Kasumi-1 (cell line): ENCODE measurements around the gene PACRG.
A peak's percentile ranks its signal among the peaks of the same experiment; 100 is the strongest.

Experiments used
- DNase-seq, 2 experiments: peaks; one replicate each; lab custom pipeline; 2025; lab: John Stamatoyannopoulos, UW

Gene PACRG

DNA sequence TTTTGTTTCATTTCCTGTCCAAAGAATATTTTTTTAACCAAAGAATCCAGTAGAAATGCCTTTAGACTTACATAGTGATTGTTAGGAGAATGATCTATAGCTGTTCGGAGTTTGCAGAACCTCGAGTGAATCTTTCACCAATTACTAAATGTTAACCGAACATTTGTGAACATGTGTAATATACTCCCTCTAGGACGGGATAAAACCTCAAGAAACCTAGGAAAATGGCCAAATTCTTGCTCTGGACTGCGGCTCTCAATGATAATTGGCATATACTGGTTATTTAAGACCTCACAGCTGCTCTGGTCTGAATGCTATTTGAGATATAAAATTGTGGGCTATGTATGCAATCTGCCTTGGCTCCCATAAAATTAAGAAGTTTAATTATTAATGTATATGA lies 137.1 kb downstream of the PACRG start:
- DNase-seq, result no peak

DNA sequence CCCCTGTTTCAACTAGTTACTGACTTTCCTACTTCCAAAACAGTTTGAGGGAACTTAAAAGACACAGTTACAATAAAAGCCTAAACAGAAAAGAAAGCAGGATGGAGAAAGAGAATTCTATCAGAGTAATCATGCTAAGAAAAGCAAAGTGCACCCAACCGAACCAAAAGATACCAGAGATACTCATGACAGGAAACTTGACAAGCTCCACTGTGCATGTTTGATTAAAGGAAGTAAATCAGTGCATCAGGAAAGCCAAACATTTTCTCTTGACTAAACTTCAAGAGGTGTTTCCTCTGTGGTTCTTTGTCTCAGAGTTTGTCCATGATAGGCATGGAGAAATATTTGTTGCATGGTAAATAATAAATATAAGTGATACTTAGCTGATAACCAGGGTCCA lies 138.9 kb downstream of the PACRG start:
- no peak for DNase-seq

DNA sequence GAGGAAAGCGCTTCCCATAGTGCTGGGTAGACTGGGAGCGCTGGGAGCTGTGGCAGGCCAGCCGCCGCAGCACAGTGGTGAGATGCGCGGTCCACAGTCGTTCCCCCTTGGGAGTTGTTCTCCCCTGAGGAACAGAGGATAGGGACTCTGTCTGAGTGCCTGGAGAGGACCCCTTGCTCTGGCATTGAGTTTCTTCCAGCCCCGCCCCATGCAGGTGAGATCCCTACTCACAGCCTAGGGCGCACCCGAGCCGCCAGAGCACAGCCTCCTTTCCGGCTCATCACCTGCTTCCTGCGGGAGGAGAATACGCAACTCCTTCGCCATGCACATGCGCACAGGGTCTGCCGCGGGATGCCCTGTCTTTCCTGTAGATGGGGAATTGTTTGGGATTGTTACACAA lies 140.6 kb downstream of the PACRG start:
- DNase-seq, result no peak

DNA sequence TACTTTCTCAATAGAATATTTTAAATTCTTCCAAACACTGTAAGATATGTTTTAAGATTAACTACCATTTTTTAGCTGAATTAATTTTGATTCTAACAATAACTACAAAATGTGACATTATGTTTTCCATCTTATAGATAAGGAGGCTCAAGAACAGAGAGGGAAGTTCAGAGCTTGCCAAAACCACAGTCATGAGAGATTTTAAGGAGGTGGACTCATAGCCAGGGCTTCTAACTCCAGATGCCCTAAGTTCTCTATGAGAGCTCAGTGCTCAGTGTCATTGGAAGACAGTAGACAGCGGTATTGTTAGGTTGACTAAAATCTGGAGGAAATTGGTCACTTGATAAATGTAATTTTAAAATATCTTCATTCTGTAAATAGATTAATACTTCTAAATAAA lies 144.2 kb downstream of the PACRG start:
- no peak for DNase-seq

DNA sequence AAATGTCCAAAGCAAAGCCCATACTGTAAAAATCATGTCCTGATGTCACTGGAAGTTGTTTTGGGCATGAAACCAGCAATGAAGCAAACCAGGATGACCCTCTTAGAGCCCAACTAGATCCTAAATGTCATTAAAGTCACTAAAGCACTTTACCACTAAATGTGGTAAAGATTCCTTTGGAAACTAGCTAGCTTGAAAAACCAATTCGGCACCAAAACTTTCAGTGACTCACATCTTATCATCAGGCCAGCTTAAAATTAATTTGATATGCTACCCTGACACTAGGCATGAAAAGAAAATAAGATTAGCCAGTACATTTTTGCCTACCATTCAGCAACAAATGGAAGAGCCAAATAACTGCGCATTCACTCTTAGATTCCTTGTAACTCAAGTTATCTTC lies 145.8 kb downstream of the PACRG start:
- DNase-seq, result no peak

DNA sequence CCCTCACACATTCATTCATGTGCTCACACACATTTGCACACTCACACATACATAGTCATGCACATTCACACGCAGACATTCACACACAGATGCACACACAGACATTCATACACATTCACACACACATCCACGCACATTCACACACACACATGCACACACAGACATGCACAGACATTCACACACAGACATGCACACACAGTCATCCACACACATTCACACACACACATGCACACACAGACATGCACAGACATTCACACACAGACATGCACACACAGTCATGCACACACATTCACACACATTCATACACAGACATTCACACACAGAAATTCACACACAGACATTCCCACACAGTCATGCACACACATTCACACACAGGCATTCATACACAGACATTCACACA lies 147.3 kb downstream of the PACRG start:
- DNase-seq, result no peak

DNA sequence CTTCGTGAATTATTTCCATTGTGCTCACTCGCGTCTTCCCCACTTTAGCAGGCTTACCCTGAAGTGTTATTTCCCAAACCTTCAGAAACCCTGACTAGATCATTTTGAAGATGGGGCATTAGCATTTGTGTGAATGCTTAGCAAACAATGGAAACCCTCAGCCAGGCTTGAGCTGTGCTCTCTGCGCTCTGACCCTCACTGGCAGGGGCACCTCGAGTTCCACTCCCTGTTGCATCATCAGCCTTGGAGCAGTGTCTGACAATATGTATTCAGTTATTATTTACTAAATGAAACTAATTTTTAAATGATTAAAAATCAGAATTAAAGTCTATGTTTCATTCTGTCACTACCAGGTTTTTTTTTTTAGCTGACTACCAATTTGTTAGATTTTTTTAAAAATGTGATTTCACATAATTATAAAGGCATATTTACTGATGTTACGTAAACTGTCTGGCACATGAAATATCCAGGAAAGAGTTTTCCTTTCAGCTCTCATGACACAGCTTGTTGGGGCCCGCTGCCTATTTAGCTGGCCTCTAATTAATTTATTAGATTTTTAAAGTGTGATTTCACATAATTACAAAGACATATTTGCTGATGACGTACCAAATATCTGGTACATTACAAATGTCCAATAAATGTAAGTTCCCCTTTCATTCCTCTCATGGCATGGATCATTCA lies 155.2 kb downstream of the PACRG start:
- DNase-seq, result no peak

DNA sequence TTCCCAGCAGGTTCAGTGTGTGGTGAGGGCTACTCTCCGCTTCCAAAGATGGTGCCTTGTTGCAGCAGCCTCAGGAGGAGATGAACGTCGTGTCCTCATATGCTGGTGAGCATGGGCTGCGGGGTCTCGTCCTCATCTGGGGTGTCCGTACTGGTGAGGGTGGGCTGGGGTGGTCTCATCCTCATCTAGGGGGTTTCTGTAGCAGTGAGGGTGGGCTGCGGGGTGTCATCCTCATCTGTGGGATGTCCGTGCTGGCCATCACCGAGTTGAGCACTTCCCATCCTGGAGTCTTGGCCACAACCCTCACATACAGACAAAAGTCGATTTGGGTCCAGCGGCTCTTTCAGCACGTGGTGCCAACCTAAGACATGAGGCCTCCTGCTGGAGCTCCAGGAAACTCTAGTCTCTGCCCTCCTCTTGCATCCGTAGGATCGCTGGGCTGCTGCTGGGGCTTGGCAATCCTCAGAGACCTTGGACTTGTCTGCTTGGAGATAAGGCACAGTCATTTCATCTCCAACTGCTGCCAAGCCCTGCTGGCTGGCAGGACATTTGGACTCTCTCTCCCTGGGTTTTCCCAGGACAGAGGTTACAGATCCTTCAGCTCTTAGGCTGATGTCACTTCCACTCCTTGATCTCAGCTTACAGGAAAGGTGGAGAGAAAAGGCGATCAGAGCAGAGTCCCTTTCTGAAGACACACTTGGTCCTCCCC lies 160.4 kb downstream of the PACRG start:
- no peak for DNase-seq

DNA sequence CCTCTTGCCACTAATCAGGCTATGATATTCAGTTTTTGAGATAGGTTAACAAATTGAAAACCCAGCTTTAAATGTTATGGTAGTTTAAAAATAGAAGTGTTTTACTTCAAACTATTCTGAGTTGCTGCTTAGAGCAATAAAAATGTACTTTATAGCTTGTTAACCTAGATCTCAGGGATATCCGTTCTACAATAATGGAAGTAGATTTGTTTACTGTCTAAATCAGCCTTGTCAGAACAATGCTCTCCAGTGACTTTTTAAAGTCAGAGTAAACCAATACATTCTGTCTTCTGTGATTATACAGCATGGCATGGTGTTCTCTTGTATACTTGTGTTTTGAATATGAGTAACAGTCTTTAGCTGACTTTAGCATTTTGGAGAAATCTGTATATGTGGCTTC lies 161.5 kb downstream of the PACRG start:
- no peak for DNase-seq

DNA sequence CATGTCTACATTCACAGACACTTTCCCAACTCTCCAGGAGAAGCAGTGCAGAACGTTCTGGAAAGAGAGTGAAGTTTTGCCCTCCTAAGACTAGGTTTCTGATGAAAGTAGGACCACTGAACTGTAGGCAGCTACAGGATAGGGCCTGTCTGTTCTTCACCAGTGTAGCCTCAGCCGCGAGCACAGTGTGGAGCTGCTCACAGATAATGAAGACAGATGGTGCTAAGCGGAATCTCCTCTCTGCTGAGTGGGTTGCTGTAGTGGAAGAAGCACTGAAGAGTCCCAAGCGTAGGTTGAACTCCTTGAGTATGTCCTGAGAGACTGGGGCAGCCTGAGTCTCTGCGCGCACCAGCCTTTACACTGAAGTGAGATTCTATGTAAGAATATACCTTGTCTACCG lies 170.2 kb downstream of the PACRG start:
- no peak for DNase-seq

DNA sequence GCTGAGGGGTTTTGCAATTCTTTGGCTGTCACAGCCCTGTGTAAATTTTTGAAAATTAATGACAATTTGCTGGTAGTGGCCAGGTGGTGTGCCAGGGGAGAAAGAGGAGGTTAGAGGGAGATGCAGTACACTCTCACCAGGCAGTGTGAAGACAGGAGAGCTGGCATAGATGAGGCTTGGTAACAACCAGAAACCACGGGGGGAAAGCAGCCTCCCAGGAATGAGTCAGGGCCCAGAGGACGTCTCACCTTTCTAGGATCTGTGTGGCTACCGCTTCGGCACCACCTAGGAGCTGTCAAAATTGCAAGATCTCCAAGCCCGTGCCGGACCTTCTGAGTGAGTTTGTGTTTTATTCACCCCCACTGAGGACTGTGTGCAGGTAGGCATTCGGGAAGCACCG lies 171.4 kb downstream of the PACRG start:
- no peak for DNase-seq

DNA sequence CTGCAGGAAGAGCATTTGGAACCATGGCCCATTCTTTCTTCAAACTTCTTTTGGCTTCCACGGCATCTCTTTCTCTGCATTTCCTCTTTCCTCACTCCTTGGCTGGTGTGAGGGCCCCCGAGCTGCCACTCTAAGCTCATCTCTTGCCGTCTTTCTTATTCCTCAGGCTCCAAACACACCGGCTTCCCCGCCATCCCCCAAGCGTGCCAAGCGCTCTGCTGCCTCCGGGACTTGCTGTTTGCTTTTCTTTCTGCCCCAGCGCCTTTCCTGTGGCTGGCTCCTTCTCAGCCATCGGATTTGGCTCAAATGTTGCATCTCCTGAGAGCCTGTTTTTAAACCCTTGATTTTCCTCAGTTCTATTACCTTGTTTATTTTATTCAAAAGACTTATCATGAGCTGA lies 172.7 kb downstream of the PACRG start:
- DNase-seq, result no peak

DNA sequence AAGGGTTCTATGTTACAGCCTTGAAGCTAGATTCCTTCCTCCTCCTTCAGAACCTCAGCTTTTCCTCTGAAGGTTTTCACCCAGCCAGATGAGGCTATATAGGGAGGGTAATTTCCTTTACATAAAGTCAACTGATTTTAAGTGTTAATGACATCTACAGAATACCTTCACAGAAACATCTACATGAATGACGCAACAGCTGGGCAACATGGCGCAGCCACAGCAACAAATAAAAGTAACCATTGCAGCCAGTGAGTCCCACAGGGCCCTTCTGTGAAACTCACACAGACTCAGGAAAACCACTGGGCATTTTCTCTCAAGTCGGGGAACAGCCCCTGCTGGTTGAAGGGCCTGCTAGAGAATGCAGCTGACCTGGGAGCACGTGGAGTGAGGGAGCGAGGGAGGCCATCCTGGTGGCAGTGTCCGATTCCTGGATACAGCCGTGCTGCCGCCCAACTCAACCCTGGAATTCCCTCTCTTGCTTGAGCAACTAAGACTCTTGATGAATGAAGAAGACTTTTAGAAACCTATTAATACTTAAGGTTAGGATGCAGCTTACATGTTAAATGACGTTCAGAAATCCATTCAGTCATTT lies 176.4 kb downstream of the PACRG start:
- DNase-seq, result no peak

DNA sequence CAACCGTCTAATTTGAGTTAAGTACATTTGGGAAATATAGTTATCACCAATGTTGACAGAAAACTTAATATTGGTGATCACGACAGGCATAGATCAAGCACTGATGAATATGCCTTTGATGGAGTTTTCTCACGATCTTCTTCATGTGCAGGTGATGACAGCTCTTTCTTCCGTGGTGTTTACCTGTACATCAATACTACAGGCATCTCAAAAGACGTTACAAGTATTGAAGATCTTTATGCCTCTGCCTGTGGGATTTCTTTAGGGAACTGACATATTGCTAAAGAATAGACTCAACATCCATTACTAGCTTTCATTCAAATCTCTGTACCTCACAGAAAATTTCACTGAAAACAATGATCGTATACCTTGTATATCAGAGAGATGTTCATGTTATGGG lies 178.7 kb downstream of the PACRG start:
- no peak for DNase-seq

DNA sequence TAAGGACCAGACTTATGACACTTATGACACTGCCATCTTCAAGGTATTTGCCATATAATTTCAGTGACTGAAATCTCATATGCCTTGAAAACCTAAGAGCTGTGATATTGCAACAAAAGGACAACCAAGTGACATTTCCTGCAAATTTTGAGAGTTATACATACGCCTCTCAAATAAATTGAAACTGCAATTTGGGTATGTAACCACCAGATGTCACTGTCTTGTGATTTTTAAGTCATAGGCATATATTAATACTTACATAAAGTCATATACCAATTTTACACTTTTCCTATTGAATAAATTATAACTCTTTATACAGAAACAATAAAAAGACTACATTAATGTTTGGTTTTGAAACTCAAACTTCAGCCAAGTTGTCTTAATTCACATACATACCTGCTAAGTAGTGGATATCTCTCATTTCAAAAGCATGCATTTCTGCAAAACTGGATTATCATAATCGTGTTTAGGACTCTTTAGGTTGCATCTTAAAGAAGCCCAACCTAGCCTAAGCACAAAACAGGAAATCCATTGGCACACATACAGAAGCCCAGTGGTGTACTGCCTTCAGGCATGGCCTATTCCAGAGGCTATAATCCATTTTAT lies 180.2 kb downstream of the PACRG start:
- peak; percentile 53 to 56 for DNase-seq

DNA sequence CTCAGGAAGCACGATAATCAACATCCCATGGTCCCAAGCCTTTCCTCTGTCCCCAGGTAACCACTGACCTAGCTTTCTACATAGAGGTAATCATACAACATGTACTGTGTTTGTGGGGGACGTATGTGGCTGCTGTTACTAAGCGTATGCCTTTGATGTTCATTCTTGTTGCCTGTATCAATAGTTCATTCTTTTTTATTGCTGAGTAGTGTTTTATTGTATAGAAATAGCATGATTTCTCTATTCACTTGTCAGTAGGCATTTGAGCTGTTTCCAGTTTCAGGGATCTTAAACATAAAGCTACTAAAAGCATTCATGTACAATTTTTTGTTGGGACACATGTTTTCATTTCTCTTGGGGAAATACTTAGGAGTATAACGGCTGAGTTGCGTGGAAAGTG lies 185.4 kb downstream of the PACRG start:
- no peak for DNase-seq

DNA sequence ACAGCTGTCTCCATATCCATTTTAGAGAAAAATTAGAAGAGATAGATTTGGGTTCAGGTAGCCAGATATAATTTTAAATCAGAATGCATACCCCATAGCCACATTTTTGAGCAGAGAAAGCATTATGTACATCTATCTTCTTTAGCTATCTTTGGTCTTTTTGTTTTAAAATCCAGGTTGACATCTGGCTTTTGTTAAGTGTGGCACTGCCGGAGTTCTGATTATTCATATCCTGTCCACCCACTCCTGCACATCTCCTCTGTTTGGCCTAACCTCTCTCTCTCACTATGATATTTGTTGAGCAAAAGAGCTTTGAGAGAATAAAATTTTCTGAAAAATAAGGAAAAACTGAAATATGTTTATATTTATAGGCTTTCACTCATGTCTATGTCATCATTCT lies 189.7 kb downstream of the PACRG start:
- no peak for DNase-seq

DNA sequence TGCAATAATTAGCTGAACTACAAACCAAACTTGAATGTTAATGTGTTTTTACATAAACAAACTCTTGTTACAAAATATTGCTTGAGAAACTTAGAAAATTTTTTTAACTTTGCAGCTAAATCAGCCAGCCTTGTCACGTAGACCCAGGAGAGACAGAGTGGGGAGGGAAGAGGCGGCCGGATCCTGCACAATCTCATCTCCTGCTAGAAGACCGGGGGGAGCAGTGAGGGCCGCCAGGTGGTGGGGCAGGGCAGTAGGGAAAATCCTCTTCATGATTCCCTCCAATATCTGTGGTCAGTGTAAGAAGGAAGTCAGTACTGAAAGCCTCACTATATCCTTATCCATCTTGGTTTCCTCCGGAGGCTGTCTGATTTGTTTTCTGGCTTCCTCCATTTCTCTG lies 193.3 kb downstream of the PACRG start:
- DNase-seq, result no peak

DNA sequence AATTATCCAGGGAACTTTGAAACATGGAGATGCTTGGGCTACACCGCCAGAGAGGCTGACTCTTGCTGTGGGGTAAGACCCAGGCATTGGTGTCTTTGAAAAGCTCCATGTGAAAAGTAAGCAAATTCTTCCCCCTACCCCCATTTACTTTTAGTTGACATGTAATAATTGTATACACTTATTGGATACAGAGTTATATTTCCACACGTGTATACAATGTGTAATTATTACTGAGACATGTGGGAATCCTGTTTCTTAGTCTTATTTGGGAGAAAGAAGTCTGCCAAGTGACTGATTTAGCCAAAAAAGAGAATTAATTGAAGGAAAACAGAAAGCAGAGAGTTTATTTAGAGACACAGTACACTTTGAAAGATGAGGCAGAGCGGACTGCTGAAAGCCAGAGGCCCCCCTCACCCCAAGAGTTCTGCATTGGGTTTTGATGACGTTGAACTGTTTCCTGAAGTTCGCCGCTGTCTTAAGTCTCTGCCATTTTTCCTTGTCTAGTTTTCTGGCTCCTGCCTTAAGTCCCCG lies 193.8 kb downstream of the PACRG start:
- DNase-seq, result no peak

DNA sequence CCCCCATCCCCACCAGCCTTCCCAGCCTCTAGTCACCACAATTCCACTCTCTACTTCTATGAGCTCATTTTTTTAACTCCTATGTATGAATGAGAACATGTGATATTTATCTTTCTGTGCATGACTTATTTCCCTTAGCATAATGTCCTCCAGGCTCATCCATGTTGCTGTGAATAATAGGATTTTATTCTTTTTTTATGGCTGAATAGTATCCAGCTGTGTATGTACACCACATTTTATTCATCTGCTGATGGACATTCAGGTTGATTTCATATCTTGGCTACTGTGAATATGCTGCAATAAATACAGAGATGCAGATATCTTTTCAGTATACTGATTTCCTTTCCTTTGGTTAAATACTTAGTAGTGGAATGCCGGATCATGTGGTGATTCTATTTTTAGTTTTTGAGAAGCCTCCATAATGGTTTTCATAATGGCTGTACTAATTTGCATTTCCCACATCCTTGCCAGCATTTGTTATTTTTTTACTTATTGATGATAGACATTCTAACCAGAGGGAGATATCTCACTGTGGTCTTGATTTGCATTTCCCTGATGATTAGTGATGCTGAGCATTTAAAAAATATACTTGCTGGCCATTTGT lies 194.9 kb downstream of the PACRG start:
- no peak for DNase-seq

DNA sequence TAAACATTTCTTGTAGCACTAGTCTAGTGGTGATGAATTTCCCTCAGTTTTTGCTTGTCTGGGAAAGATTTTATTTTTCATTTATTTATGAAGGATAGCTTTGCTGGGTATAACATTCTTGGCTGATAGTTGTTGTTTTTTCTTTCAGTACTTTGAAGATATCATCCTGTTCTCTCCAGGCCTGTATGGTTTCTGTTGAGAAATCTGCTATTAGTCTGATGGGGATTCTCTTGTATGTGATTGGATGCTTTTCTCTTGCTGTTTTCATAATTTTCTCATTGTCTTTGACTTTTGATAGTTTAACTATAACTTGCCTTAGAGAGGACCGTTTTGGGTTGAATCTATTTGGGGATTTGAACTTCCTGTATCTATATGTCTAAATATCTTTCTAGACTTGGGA lies 207.1 kb downstream of the PACRG start:
- no peak for DNase-seq

DNA sequence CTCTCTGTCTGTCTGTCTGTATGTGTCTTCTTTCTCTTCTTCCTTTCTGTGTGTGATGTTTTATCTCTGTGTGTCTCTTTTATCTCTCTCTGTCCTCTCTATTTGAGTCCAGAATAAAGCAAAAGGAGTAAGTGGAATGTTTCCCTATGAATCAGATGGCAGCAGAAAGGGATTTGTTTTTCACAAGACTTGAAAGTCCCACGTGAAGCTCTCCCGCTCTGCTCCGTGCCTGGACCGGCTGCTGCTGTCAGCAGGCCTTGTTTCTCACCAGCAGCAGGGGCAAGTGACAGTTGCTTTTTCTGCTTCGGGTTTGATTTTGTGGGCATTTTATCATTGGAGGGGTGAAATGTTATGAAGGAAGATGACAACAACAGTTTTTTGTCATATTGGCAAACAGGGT lies 212.7 kb downstream of the PACRG start:
- DNase-seq, result no peak

DNA sequence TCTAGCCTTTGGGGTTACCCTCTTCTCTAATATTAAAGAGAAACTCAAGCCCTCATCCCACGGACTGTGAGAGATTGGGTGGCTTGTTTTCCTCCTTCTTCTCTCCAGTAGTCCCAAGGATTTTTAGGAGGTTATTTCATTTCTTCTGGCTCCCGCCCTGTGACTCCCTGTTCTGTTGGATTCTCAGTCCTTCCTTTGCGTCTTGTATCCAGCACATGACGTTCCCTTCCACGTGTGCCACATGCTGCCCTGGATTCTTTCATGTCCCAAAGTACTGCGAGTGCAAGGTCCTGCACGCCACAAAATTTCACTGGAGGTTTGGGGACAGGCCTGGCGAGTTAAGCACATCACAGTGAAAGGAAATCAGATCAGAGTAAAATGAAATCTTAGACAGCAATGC lies 213.4 kb downstream of the PACRG start:
- DNase-seq, result no peak
